SK-N-MC (cell line): Measurements from ENCODE around the gene ATAD3C.
"Not testable (repeated sequence)": the region's sequence is repeated elsewhere in the genome, so short reads cannot be mapped to it uniquely, and the experiment has no call there.

Source experiments
- DNase-seq: peaks from one replicate; pipeline ENCODE4 v3.0.0-alpha.2; 2011; ENCODE audit warnings: low read depth, low spot score
- H3K27ac ChIP-seq: fragments of 200-600 bp; sonication (generic); 2 replicates; pipeline ENCODE4 v1.5.1; 2016; ENCODE audit warnings: mixed run types
- H3K36me3 ChIP-seq: fragments of 200-600 bp; sonication (generic); 2 replicates; pipeline ENCODE4 v1.6.1; 2017; ENCODE audit warnings: antibody characterized with exemption, low read length, mixed read lengths; ENCODE audit not compliant: insufficient read depth
- H3K4me3 ChIP-seq: fragments of 200-600 bp; sonication (generic); 2 replicates; pipeline ENCODE4 v1.5.1; 2016
- H3K9ac ChIP-seq: fragments of 200-600 bp; sonication (generic); 2 replicates; pipeline ENCODE4 v1.8.0; 2017; ENCODE audit warnings: mixed run types, mixed read lengths; ENCODE audit not compliant: insufficient read length
- H3K9me3 ChIP-seq: fragments of 200-600 bp; sonication (generic); 2 replicates; pipeline ENCODE4 v1.6.1; 2017; ENCODE audit warnings: low read depth, mild to moderate bottlenecking, antibody characterized with exemption, low read length, moderate library complexity, mixed read lengths
- EZH2 ChIP-seq: fragments of 200-600 bp; sonication (generic); IDR thresholded peaks from one replicate; pipeline ENCODE4 v1.6.1; 2017; ENCODE audit warnings: antibody characterized with exemption
- FOXP2 ChIP-seq: optimal IDR thresholded peaks from 2 replicates; pipeline ENCODE3; 2011; ENCODE audit warnings: mild to moderate bottlenecking, moderate library complexity; ENCODE audit not compliant: insufficient read depth; ENCODE audit errors: extremely low read length, control extremely low read depth
- POLR2AphosphoS5 ChIP-seq: IDR thresholded peaks from 2 replicates; pipeline ENCODE4 v1.6.1; 2012; ENCODE audit warnings: mild to moderate bottlenecking, low read depth, low read length, borderline replicate concordance

ATAD3C gene

DNA sequence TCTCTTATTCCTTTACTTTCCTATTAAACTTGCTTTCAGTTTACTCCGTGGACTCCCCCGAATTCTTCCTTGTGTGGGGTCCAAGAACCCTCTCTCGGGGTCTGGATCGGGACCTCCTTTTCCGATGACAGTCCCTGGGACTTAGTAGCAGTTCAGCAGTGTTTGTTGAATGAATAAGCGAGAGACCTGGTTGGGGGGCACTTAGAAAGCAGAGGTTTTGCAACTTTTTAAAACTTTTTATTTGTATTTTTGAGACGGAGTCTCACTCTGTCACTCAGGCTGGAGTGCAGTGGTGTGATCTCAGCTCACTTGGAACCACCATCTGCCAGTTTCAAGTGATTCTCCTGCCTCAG, 26.3 kb upstream of the ATAD3C start:
- TF ChIP-seq FOXP2 (no peak), POLR2AphosphoS5 (no peak), EZH2 (no peak)
- no peaks in the 10 kb centered on the region for H3K9me3 ChIP-seq
- H3K9ac ChIP-seq = no peak overlapping the region
- no peak overlapping the region for H3K4me3 ChIP-seq
- DNase-seq = no peak
- no peak overlapping the region for H3K27ac ChIP-seq
- no peaks in the 10 kb centered on the region for H3K36me3 ChIP-seq

DNA sequence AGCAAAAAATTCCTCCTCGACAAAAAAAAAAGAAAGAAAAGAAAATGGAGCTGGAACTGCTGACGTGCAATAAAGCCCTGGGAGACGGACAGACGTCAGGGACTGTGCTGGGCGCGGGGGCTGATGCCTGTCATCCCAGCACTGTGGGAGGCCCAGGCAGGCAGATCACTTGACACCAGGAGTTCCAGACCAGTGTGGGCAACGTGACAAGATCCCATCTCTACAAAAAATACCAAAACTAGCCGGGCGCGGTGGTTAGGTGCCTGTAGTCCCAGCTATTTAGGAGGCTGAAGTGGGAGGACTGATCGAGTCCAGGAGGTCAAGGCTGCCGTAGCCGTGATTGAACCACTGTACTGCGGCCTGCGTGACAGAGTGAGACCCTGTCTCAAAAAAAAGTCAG, 24.8 kb upstream of the ATAD3C start:
- Histone ChIP-seq H3K4me3 (no peak overlapping the region), H3K9ac (no peak overlapping the region), H3K36me3 (no peaks in the 10 kb centered on the region), H3K9me3 (no peaks in the 10 kb centered on the region), H3K27ac (no peak overlapping the region)
- no peak for DNase-seq
- TF ChIP-seq POLR2AphosphoS5 = no peak
- no peak for TF ChIP-seq FOXP2
- no peak for TF ChIP-seq EZH2

DNA sequence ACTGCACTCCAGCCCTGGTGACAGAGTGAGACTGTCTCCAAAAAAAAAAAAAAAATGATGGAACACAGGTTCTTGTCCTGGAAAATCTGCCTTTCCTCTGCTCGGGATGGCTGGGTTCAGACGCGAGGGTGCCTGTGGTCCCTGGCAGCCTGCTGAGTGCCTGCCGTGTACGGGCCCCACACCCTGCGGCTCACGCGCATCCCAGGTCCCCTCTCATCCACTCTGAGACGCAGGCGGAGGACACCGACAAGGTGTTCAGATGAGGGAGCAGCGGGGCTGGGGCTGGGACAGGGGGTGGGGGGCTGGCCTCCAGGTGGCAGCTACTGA, 24.1 kb upstream of the ATAD3C start:
- TF ChIP-seq FOXP2 (no peak), POLR2AphosphoS5 (no peak), EZH2 (no peak)
- Histone ChIP-seq H3K4me3 (no peak overlapping the region), H3K9me3 (no peaks in the 10 kb centered on the region), H3K36me3 (no peaks in the 10 kb centered on the region), H3K9ac (no peak overlapping the region), H3K27ac (no peak overlapping the region)
- no peak for DNase-seq

DNA sequence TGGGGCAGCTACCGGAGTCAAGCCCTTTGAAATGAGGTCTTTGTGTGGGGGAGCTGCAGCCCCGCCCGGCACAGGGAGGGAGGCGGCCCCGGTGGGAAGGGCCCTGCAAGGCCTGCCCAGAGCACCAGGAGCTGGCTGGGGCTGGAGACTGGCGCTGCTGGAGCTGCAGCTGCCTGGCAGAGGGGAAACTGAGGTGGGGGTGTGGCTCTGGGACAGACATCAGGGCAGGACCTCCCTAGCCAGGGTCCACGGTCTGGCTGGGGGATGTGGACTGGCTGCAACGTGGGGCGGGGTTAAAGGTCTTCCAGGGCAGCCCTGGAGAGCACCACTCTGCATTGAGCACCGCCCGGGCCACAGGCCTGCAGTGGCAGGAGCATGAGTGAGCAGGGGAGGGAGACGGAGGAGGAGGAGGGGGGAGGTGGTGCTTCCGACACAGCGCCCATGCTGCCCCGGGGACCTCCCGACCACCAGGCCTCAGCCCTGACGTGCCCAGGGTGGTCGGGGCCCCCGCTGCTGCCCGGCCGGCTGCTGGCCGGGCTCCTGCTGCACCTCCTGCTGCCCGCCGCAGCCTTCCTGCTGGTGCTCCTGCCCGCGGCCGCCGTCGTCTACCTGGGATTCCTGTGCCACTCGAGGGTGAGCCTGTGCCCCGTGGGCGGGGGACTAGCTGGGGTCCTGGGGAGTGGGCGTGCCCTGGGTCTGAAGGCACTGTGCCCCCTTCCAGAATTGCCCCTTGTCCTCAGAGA, 23.6 kb upstream of the ATAD3C start:
- H3K36me3 ChIP-seq = no peaks in the 10 kb centered on the region
- DNase-seq = no peak
- H3K4me3 ChIP-seq = no peak overlapping the region
- TF ChIP-seq EZH2 (no peak), POLR2AphosphoS5 (no peak), FOXP2 (no peak)
- no peaks in the 10 kb centered on the region for H3K9me3 ChIP-seq
- no peak overlapping the region for H3K9ac ChIP-seq
- H3K27ac ChIP-seq = no peak overlapping the region

DNA sequence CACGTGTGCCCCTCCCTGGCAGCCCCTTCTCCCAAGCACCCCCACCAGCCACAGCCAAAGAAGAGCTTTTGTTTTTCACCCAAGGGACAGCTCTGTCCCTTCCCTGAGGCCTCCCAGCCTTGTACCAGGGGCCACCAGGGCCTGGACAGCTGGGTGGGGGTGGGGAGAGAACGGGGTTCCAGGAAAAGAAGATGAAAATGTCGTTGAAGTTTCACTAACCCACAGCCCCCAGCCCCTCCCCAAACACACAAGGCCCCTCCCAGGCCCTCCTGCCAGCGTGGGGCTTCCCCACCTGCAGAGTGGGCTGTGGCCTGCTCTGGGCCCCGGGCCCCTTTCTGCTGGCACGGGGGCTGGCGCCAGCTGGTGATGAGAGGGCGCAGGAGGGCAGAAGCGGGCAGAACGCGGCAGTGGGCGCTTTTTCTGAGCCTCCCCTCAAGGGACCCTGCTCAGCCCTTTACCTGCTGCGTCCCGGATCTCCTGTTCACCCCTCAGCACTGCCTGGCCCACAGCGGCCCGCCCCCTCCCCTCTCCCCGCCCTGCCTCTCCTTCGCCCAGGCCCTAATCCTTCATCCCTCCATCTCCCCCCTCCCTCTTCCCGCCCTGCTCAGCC, 22.9 kb upstream of the ATAD3C start:
- no peak overlapping the region for H3K4me3 ChIP-seq
- TF ChIP-seq EZH2 (no peak), POLR2AphosphoS5 (no peak), FOXP2 (no peak)
- no peaks in the 10 kb centered on the region for H3K36me3 ChIP-seq
- H3K9ac ChIP-seq = no peak overlapping the region
- H3K9me3 ChIP-seq = no peaks in the 10 kb centered on the region
- no peak overlapping the region for H3K27ac ChIP-seq
- no peak for DNase-seq

DNA sequence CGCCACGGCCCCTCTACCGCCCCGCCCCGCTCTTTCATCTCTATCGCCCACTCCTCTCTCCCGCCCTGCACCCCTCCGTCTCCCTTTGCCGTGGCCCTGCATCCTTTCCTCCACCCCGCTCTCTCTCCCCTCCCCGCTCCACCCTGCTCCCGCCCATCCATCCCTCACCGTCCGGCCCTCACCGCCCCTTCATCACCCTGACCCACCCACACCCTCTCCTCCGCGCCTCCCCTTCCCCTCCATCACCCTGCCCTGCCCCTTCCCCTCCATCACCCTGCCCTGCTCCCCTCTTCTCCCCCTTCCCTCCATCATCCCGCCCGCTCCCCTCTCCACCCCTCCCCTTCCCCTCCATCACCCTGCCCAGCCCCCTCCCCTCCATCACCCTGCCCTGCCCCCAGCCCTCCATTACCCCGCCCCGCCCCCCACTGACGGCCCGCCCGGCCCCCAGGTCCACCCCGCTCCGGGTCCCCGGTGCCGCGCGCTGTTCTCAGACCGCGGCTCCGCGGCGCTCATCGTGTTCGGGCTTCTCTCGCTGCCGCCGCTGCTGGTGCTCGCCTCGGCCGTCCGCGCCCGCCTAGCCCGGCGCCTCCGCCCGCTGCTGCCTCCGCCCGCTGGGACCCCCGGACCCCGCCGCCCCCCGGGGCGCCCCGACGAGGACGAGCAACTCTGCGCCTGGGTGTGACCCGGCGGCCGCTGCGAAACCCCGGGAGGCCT, 22.2 kb upstream of the ATAD3C start:
- Histone ChIP-seq H3K4me3 (peak overlapping the region; percentile 42), H3K9ac (no peak overlapping the region)
- no peak for TF ChIP-seq EZH2
- no peak for TF ChIP-seq FOXP2
- TF ChIP-seq POLR2AphosphoS5 = no peak

DNA sequence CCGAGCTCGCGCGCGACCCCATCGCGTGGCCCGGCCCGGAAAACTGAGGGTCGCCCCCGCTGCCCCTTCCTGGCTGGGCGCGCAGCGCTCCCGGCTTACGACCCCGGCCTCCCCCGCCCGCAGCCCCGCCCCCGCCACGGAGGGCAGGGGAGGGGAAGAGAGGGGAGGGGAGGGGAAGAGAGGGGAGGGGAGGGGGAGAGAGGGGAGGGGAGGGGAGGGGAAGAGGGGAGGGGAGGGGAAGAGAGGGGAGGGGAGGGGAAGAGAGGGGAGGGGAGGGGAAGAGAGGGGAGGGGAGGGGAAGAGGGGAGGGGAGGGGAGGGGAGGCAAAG, 21.7 kb upstream of the ATAD3C start:
- Histone ChIP-seq H3K4me3 (peak overlapping the region; percentile 42), H3K27ac (no peak overlapping the region), H3K9me3 (no peaks in the 10 kb centered on the region), H3K36me3 (no peaks in the 10 kb centered on the region), H3K9ac (no peak overlapping the region)
- TF ChIP-seq FOXP2 (no peak), EZH2 (no peak), POLR2AphosphoS5 (no peak)
- no peak for DNase-seq

More for the DNA sequence above, 22.2 kb upstream of the ATAD3C start:
- Histone ChIP-seq H3K27ac (no peak overlapping the region), H3K9me3 (no peaks in the 10 kb centered on the region), H3K36me3 (no peaks in the 10 kb centered on the region)
- DNase-seq = no peak

DNA sequence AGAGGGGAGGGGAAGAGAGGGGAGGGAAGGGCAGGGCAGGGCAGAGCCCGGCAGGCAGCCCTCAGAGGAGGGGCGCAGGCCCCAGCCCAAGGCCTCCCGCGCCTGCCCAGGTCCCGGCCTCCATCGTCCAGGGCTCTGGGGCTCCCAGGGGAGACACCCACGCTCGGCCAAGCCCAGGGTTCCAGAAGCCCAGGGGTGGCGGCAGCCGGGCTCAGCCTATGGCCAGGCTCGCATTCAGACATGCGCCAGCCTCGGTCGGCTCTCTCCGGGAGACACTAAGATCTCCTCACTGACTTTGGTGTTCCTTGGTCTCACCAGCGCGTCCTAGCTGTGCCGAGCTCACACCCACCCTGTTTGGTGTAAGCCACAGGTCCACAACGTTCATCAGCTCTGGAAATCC, 21.3 kb upstream of the ATAD3C start:
- TF ChIP-seq POLR2AphosphoS5 = no peak
- no peak for TF ChIP-seq EZH2
- no peak for TF ChIP-seq FOXP2
- DNase-seq = no peak
- no peak overlapping the region for H3K4me3 ChIP-seq
- no peak overlapping the region for H3K9ac ChIP-seq
- H3K9me3 ChIP-seq = no peaks in the 10 kb centered on the region
- no peak overlapping the region for H3K27ac ChIP-seq
- no peaks in the 10 kb centered on the region for H3K36me3 ChIP-seq

DNA sequence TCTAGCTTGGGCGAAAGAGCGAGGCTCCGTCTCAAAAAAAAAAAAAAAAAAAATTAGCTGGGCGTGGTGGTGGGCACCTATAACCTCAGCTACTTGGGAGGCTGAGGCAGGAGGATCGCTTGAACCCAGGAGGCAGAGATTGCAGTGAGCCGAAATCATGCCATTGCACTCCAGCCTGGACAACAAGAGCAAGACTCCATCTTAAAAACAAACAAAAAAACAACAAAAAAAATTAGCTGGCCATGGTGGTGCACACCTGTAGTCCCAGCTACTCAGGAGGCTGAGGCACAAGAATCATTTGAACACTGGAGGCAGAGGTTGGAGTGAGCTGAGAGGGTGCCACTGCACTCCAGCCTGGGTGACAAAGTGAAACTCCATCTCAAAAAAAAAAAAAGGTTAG, 20.5 kb upstream of the ATAD3C start:
- not testable (repeated sequence) for H3K9me3 ChIP-seq

More for the DNA sequence above, 20.5 kb upstream of the ATAD3C start:
- H3K9ac ChIP-seq, H3K4me3 ChIP-seq, H3K36me3 ChIP-seq, DNase-seq, H3K27ac ChIP-seq: not testable (repeated sequence)
